GM12878 (cell line): ENCODE data around the gene LRBA. TPM values are rescaled to one million over a fixed set of nuclear protein-coding genes. Genes with fewer than 3 reads are reported as not detected.

Experiments
- ATAC-seq: fragments of 200-7000 bp; cut with Tn5 transposase; 3 replicates; pipeline ENCODE4 v1.9.1; 2020; ENCODE audit warnings: mild to moderate bottlenecking, moderate library complexity
- BruUV-seq: library from RNA; stranded (reverse); fragments of 400-500 nt; replicated peaks from 2 replicates; lab custom pipeline; 2021; lab: Mats Ljungman, UMichigan
- CTCF ChIA-PET: fragments of 300-600 bp; sonication (Branson Sonifier 250); formaldehyde crosslinking; extraction: SDS; loops from one replicate; lab custom pipeline; 2021; ENCODE audit warnings: inconsistent platforms; lab: Yijun Ruan, JAX
- POLR2A ChIA-PET: fragments of 350-600 bp; formaldehyde crosslinking; extraction: SDS; loops from one replicate; lab custom pipeline; 2021; ENCODE audit warnings: inconsistent platforms; lab: Charles Lee
- RAD21 ChIA-PET: fragments of 300-600 bp; sonication (Branson Sonifier 250); formaldehyde crosslinking; loops from one replicate; lab custom pipeline; 2023; ENCODE audit warnings: antibody characterized with exemption; ENCODE audit not compliant: unreplicated experiment; lab: Charles Lee
- SMC1A ChIA-PET: fragments of 300-600 bp; sonication (Branson Sonifier 250); formaldehyde crosslinking; loops from one replicate; lab custom pipeline; 2023; ENCODE audit not compliant: unreplicated experiment, uncharacterized antibody; lab: Charles Lee
- DNase-seq: peaks from one replicate; pipeline ENCODE4 v3.0.0-alpha.2; 2011; ENCODE audit warnings: low read depth, low spot score
- FAIRE-seq: peaks from 3 replicates; lab custom pipeline; 2011; peaks lifted over from hg19 to GRCh38; lab: Jason Lieb, UNC
- H2AFZ ChIP-seq: 2 replicates; pipeline ENCODE4 v1.6.0; 2011; ENCODE audit warnings: low read depth, low read length, control low read depth; ENCODE audit not compliant: control insufficient read depth
- H3K27ac ChIP-seq: 2 replicates; pipeline ENCODE4 v1.5.1; 2011; ENCODE audit warnings: control low read depth; ENCODE audit not compliant: control insufficient read depth, insufficient read depth
- H3K27me3 ChIP-seq, 2 experiments: replicated peaks in 1 of 2; 2 replicates each; pipeline versions ENCODE4 v1.6.0 to v1.6.1; 2011; ENCODE audit warnings: low read length in 1 of 2; ENCODE audit not compliant: control insufficient read depth in 2 of 2, insufficient read depth in 2 of 2
- H3K36me3 ChIP-seq, 2 experiments: 2 replicates each; pipeline ENCODE4 v1.5.1; 2011; ENCODE audit warnings: low read length in 1 of 2; ENCODE audit not compliant: control insufficient read depth in 2 of 2, insufficient read depth in 2 of 2
- H3K4me1 ChIP-seq: 2 replicates; pipeline ENCODE4 v1.6.1; 2011; ENCODE audit warnings: mild to moderate bottlenecking, low read length, moderate library complexity, mixed read lengths; ENCODE audit not compliant: control insufficient read depth, insufficient read depth
- H3K4me2 ChIP-seq: 2 replicates; pipeline ENCODE4 v1.6.0; 2011; ENCODE audit warnings: control low read depth; ENCODE audit not compliant: control insufficient read depth, insufficient read depth
- H3K4me3 ChIP-seq: fragments of 200-600 bp; sonication (generic); 2 replicates; pipeline ENCODE4 v1.5.1; 2016
- H3K79me2 ChIP-seq: 2 replicates; pipeline ENCODE4 v1.6.0; 2011; ENCODE audit warnings: low read length; ENCODE audit not compliant: control insufficient read depth, insufficient read depth
- H3K9ac ChIP-seq: 2 replicates; pipeline ENCODE4 v1.8.0; 2011; ENCODE audit warnings: low read length, control low read depth, mixed read lengths; ENCODE audit not compliant: control insufficient read depth, insufficient read depth
- H3K9me3 ChIP-seq: replicated peaks from 3 replicates; pipeline ENCODE4 v1.5.1; 2011; ENCODE audit warnings: mild to moderate bottlenecking, low read length; ENCODE audit not compliant: control insufficient read depth, insufficient read depth
- H4K20me1 ChIP-seq: 2 replicates; pipeline ENCODE4 v1.6.0; 2011; ENCODE audit not compliant: control insufficient read depth, insufficient read depth
- ATF7 ChIP-seq: fragments of 450-650 bp; IDR thresholded peaks from 2 replicates; pipeline ENCODE4 v1.6.1; 2016; ENCODE audit warnings: low read depth, mild to moderate bottlenecking
- HDAC6 ChIP-seq: fragments of 200-600 bp; sonication (generic); IDR thresholded peaks from one replicate; pipeline ENCODE4 v1.8.0; 2017; ENCODE audit warnings: antibody characterized with exemption; ENCODE audit not compliant: unreplicated experiment
- JUNB ChIP-seq: IDR thresholded peaks from 2 replicates; pipeline ENCODE4 v1.6.1; 2016; ENCODE audit warnings: antibody characterized with exemption, mild to moderate bottlenecking
- KLF5 ChIP-seq: fragments of 450-650 bp; IDR thresholded peaks from 2 replicates; pipeline ENCODE4 v1.6.1; 2014; ENCODE audit warnings: mild to moderate bottlenecking; ENCODE audit not compliant: partially characterized antibody
- NR2F1 ChIP-seq: fragments of 450-650 bp; conservative IDR thresholded peaks from 2 replicates; pipeline ENCODE4 v1.6.1; 2017; ENCODE audit warnings: mild to moderate bottlenecking
- SMC3 ChIP-seq: IDR thresholded peaks from 2 replicates; pipeline ENCODE4 v1.6.1; 2011; ENCODE audit warnings: low read length, improper control_type of control experiment, borderline replicate concordance
- ZBED1 ChIP-seq: IDR thresholded peaks from 2 replicates; pipeline ENCODE4 v1.6.1; 2016; ENCODE audit warnings: borderline replicate concordance
- ZSCAN29 ChIP-seq: fragments of 450-650 bp; IDR thresholded peaks from 2 replicates; pipeline ENCODE4 v1.6.1; 2017; ENCODE audit warnings: mild to moderate bottlenecking, moderate library complexity
- WGBS: methylation state at CpG from one replicate; pipeline ENCODE4 v1.1.6; 2016; ENCODE audit warnings: low lambda C conversion rate; ENCODE audit not compliant: insufficient replicate concordance, insufficient coverage; ENCODE audit errors: missing lambda C conversion rate; 5-methylcytosine and 5-hydroxymethylcytosine counted together
- in situ Hi-C: fragments of 300-500 bp; cut with MboI; formaldehyde crosslinking; loops from 9 replicates; pipeline ENCODE4 v1.14.3; 2018; ENCODE audit warnings: mixed read lengths
- intact Hi-C: fragments of 100-400 bp; cut with micrococcal nuclease; formaldehyde crosslinking; loops from one replicate; pipeline ENCODE4 v1.14.2; 2022; ENCODE audit not compliant: unreplicated experiment
- polyA plus RNA-seq, 11 experiments: library from polyadenylated mRNA; depleted of rRNA in 4 of 11; unstranded in 6 of 11; stranded (reverse) in 5 of 11; fragments of >200 nt; fragmentation: Nextera tagmentation in 4 of 11; fragmentation: Illumina TruSeq in 1 of 11; extraction: Ambion mirVana in 4 of 11; extraction: Trizol in 1 of 11; gene quantifications; 1 replicate in 1 of 11; 2 replicates in 10 of 11; pipeline versions ENCODE4 v1.2.1 to v1.2.3, GENCODE V29; 2011 to 2016; ENCODE audit warnings: inconsistent platforms in 2 of 11, missing spikeins in 2 of 11, low read depth in 1 of 11
- total RNA-seq, 4 experiments: library from RNA; depleted of rRNA in 3 of 4; stranded (reverse); fragments of >200 nt in 3 of 4; fragmentation: Illumina TruSeq in 1 of 4; extraction: Trizol in 1 of 4; gene quantifications; 2 replicates each; pipeline versions ENCODE4 v1.2.1 to v1.2.3, GENCODE V29; 2013 to 2021
- TF ChIP-seq, protein P1 (sequence below): IDR thresholded peaks from 2 replicates; pipeline ENCODE4 v1.6.1; 2012; ENCODE audit warnings: mild to moderate bottlenecking, low read depth, low read length
- TF ChIP-seq, protein P2 (sequence below): IDR thresholded peaks from 2 replicates; pipeline ENCODE4 v1.6.1; 2012; ENCODE audit warnings: low read depth, low read length, improper control_type of control experiment
- TF ChIP-seq, protein P3 (sequence below): fragments of 450-650 bp; formaldehyde crosslinking; IDR thresholded peaks from 2 replicates; pipeline ENCODE4 v1.4.0; 2022; ENCODE audit warnings: mild to moderate bottlenecking, moderate library complexity
- TF ChIP-seq, protein P4 (sequence below): IDR thresholded peaks from 2 replicates; pipeline ENCODE4 v1.6.1; 2012; ENCODE audit warnings: low read depth, low read length, improper control_type of control experiment
- TF ChIP-seq, protein P5 (sequence below): fragments of 450-650 bp; IDR thresholded peaks from 2 replicates; pipeline ENCODE4 v1.6.1; 2014; ENCODE audit warnings: mild to moderate bottlenecking

LRBA gene
- total and polyA plus RNA-seq, 10 of the 15 experiments (the other 5 are each of a cell fraction or from before 2014, with no cell fraction given): 20.3 to 93.4 (median 55.0) TPM

DNA sequence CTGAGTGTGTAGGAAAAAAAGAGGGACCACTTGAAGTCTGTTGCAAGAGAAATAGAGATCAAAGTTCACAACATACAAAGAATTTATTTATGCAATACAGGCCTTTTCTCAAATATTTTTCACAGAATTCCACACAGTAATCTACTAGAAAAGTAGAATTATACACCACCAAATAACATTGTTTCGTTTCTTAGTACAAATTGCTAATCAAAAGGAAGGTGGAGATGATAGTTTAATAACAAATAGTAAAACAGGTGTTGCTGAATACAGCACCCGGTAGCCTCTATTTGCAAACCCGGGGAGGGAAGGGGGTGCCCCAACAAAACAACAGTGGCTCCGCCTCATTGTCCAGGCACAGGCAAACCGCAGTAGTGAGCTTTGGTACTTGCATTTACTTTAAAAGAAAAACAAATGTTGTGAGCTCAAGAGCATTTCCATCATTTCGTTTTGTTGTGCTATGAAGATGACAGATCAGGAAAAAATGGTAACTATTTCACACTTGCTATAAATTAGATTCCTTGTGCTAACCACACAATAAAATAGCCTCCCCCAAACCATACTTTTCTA lies 750.4 kb downstream of the LRBA start:
- RAD21 ChIA-PET: no interaction called here

More for the DNA sequence above, 750.4 kb downstream of the LRBA start:
- Histone ChIP-seq H4K20me1 (no peaks in the 10 kb centered on the region), H3K4me3 (no peak overlapping the region), H3K9ac (no peak overlapping the region), H3K27ac (no peak overlapping the region), H2AFZ (no peak overlapping the region), H3K4me2 (no peak overlapping the region), H3K4me1 (no peaks in the 10 kb centered on the region), H3K36me3 (no peaks in the 10 kb centered on the region; a peak in 1 of 4 replicates), H3K9me3 (no peaks in the 10 kb centered on the region), H3K27me3 (no peaks in the 10 kb centered on the region), H3K79me2 (no peaks in the 10 kb centered on the region)
- in situ Hi-C loops: no loop called here
- WGBS: 88% methylated on average over 6 of the region's 6 CpGs
- ChIA-PET CTCF (no interaction called here), POLR2A (interaction anchor here (0.6 kb wide), 1 partner anchor 602 kb away, joined by 5 read pairs; no protein-coding TSS in a partner anchor), SMC1A (interaction anchor here (0.7 kb wide), 1 partner anchor 415 kb away, joined by 3 read pairs; no protein-coding TSS in a partner anchor)
- no peak for FAIRE-seq
- no peak for ATAC-seq
- BruUV-seq: no TSS peak
- TF ChIP-seq, protein P1, sequence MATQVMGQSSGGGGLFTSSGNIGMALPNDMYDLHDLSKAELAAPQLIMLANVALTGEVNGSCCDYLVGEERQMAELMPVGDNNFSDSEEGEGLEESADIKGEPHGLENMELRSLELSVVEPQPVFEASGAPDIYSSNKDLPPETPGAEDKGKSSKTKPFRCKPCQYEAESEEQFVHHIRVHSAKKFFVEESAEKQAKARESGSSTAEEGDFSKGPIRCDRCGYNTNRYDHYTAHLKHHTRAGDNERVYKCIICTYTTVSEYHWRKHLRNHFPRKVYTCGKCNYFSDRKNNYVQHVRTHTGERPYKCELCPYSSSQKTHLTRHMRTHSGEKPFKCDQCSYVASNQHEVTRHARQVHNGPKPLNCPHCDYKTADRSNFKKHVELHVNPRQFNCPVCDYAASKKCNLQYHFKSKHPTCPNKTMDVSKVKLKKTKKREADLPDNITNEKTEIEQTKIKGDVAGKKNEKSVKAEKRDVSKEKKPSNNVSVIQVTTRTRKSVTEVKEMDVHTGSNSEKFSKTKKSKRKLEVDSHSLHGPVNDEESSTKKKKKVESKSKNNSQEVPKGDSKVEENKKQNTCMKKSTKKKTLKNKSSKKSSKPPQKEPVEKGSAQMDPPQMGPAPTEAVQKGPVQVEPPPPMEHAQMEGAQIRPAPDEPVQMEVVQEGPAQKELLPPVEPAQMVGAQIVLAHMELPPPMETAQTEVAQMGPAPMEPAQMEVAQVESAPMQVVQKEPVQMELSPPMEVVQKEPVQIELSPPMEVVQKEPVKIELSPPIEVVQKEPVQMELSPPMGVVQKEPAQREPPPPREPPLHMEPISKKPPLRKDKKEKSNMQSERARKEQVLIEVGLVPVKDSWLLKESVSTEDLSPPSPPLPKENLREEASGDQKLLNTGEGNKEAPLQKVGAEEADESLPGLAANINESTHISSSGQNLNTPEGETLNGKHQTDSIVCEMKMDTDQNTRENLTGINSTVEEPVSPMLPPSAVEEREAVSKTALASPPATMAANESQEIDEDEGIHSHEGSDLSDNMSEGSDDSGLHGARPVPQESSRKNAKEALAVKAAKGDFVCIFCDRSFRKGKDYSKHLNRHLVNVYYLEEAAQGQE: no peak
- TF ChIP-seq, protein P2, sequence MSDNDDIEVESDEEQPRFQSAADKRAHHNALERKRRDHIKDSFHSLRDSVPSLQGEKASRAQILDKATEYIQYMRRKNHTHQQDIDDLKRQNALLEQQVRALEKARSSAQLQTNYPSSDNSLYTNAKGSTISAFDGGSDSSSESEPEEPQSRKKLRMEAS: no peak
- TF ChIP-seq, protein P3, sequence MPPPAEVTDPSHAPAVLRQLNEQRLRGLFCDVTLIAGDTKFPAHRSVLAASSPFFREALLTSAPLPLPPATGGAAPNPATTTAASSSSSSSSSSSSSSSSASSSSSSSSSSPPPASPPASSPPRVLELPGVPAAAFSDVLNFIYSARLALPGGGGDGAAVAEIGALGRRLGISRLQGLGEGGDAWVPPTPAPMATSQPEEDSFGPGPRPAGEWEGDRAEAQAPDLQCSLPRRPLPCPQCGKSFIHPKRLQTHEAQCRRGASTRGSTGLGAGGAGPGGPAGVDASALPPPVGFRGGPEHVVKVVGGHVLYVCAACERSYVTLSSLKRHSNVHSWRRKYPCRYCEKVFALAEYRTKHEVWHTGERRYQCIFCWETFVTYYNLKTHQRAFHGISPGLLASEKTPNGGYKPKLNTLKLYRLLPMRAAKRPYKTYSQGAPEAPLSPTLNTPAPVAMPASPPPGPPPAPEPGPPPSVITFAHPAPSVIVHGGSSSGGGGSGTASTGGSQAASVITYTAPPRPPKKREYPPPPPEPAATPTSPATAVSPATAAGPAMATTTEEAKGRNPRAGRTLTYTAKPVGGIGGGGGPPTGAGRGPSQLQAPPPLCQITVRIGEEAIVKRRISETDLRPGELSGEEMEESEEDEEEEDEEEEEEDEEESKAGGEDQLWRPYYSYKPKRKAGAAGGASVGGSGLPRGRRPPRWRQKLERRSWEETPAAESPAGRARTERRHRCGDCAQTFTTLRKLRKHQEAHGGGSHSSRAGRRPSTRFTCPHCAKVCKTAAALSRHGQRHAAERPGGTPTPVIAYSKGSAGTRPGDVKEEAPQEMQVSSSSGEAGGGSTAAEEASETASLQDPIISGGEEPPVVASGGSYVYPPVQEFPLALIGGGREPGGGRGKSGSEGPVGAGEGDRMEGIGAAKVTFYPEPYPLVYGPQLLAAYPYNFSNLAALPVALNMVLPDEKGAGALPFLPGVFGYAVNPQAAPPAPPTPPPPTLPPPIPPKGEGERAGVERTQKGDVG (CRISPR knock-in tag): no peak
- TF ChIP-seq, protein P4, sequence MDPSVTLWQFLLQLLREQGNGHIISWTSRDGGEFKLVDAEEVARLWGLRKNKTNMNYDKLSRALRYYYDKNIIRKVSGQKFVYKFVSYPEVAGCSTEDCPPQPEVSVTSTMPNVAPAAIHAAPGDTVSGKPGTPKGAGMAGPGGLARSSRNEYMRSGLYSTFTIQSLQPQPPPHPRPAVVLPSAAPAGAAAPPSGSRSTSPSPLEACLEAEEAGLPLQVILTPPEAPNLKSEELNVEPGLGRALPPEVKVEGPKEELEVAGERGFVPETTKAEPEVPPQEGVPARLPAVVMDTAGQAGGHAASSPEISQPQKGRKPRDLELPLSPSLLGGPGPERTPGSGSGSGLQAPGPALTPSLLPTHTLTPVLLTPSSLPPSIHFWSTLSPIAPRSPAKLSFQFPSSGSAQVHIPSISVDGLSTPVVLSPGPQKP: no peak
- TF ChIP-seq SMC3 (no peak), KLF5 (no peak), JUNB (no peak), NR2F1 (no peak), ZSCAN29 (no peak), ZBED1 (no peak), HDAC6 (no peak), ATF7 (no peak)
- TF ChIP-seq, protein P5, sequence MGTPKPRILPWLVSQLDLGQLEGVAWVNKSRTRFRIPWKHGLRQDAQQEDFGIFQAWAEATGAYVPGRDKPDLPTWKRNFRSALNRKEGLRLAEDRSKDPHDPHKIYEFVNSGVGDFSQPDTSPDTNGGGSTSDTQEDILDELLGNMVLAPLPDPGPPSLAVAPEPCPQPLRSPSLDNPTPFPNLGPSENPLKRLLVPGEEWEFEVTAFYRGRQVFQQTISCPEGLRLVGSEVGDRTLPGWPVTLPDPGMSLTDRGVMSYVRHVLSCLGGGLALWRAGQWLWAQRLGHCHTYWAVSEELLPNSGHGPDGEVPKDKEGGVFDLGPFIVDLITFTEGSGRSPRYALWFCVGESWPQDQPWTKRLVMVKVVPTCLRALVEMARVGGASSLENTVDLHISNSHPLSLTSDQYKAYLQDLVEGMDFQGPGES: no peak
- intact Hi-C loops: no loop called here
- DNase-seq: no peak
